C4-2B (cell line): ENCODE data around the gene ACTR3C.

Experiments used
- CTCF ChIP-seq: fragments of 450-650 bp; conservative IDR thresholded peaks from 2 replicates; pipeline ENCODE4 v1.5.1; 2017; ENCODE audit warnings: mild to moderate bottlenecking
- ZFX ChIP-seq: fragments of 450-650 bp; IDR thresholded peaks from 2 replicates; pipeline ENCODE4 v1.6.1; 2017

DNA sequence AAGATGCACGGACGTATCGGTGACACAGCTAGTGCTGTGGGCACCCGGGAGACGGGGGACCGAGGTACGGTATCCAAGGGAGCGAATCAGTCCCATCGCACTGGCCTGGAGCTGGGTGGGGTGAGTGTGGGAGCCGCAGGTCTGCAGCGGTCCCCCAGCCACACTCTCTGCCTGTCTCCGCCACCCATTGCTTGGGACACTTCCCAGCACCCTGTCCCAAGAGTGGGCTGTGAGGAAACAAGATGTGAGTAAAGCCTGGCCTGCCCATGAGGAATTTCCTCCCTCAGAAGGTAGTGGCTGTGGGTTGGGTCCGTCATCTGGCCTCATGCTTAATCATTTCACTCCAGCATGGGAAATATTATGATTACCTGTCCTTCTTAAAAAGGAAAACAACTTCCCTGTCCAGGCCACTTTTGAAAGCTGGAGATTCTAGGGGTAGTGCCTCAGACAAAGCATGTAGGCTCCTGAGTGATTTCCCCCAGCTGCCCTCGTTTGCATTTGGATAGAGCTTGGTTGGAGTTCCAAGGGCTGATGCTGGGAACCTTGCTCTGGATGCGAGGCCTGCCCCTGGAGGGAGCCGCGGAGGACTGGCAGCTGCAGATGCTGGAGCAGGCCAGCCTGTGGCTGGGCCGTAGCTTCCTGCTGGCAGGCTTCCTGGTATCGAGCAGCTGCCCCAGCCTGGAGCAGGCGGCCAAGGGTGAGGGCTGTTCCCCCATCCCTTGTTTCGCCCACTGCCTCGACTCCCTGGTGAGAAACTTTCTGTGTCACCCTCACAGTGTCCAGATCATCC is 6.2 kb upstream of the ACTR3C start:
- TF ChIP-seq CTCF (no peak), ZFX (no peak)
